HCT116 (cell line): Measurements from ENCODE around the gene PEX26. TPM values are rescaled to one million over a fixed set of nuclear protein-coding genes. Genes with fewer than 3 reads are reported as not detected.

Source experiments
- ATAC-seq: fragments of 200-7000 bp; cut with Tn5 transposase; 2 replicates; pipeline ENCODE4 v1.9.1; 2020; ENCODE audit warnings: mild to moderate bottlenecking, moderate library complexity
- BruUV-seq: library from RNA; stranded (reverse); fragments of 400-500 nt; replicated peaks from 2 replicates; lab custom pipeline; 2021; lab: Mats Ljungman, UMichigan
- CTCF ChIA-PET: fragments of 300-600 bp; sonication (Branson Sonifier 250); formaldehyde crosslinking; loops from one replicate; lab custom pipeline; 2021; ENCODE audit warnings: antibody characterized with exemption; lab: Charles Lee
- POLR2A ChIA-PET: fragments of 300-600, 350-600 bp; sonication (Branson Sonifier 250); formaldehyde crosslinking; loops from one replicate; lab custom pipeline; 2021; ENCODE audit warnings: antibody characterized with exemption; lab: Charles Lee
- RAD21 ChIA-PET, 2 experiments: fragments of 300-600 bp; sonication (Branson Sonifier 250); formaldehyde crosslinking; loops; one replicate each; lab custom pipeline; 2023; ENCODE audit warnings: low total read pairs in 2 of 2; ENCODE audit not compliant: uncharacterized antibody in 2 of 2, unreplicated experiment in 2 of 2, low non-redundant PET in 1 of 2; lab: Charles Lee
- DNase-seq: peaks from one replicate; pipeline ENCODE4 v3.0.0-alpha.2; 2010; ENCODE audit warnings: low read depth, low spot score
- H2AFZ ChIP-seq: fragments of 200-600 bp; shearing (Covaris generic), sonication (generic); 2 replicates; pipeline ENCODE4 v1.6.1; 2017; ENCODE audit warnings: low read depth, mixed run types, mixed read lengths, antibody characterized with exemption, low read length; ENCODE audit not compliant: poor library complexity, severe bottlenecking
- H3K27ac ChIP-seq: 2 replicates; pipeline ENCODE4 v1.5.1; 2012; ENCODE audit warnings: low read depth, low read length
- H3K27me3 ChIP-seq: fragments of 200-600 bp; sonication (generic); 2 replicates; pipeline ENCODE4 v1.6.1; 2016; ENCODE audit warnings: mixed run types, low read length, mixed read lengths; ENCODE audit not compliant: insufficient read depth
- H3K36me3 ChIP-seq, 2 experiments: fragments of 200-500 bp in 1 of 2; fragments of 200-600 bp in 1 of 2; sonication (Bioruptor generic) in 1 of 2; sonication (generic) in 1 of 2; 2 replicates each; pipeline versions ENCODE4 v1.5.1 to v1.6.1; 2014 to 2016; ENCODE audit warnings: low read length in 2 of 2, inconsistent platforms in 1 of 2, mixed read lengths in 1 of 2, mixed run types in 1 of 2; ENCODE audit not compliant: insufficient read depth in 2 of 2, control insufficient read depth in 1 of 2
- H3K4me1 ChIP-seq, 2 experiments: fragments of 200-600 bp in 1 of 2; sonication (generic) in 1 of 2; 2 replicates each; pipeline versions ENCODE4 v1.5.1 to v1.6.1; 2012 to 2017; ENCODE audit warnings: low read length in 2 of 2, inconsistent platforms in 1 of 2, mild to moderate bottlenecking in 1 of 2, mixed read lengths in 1 of 2, mixed run types in 1 of 2, moderate library complexity in 1 of 2; ENCODE audit not compliant: insufficient read depth in 2 of 2, control insufficient read depth in 1 of 2
- H3K4me2 ChIP-seq: fragments of 200-600 bp; sonication (generic); 2 replicates; pipeline ENCODE4 v1.6.1; 2017; ENCODE audit warnings: mixed run types, low read length, mixed read lengths
- H3K4me3 ChIP-seq, 2 experiments: fragments of 200-600 bp in 1 of 2; sonication (generic) in 1 of 2; replicated peaks in 1 of 2; 2 replicates each; pipeline ENCODE4 v1.5.1; 2011 to 2016; ENCODE audit warnings: low read length in 2 of 2, control low read depth in 1 of 2, low read depth in 1 of 2, mild to moderate bottlenecking in 1 of 2, mixed read lengths in 1 of 2, mixed run types in 1 of 2
- H3K79me2 ChIP-seq: fragments of 200-600 bp; sonication (generic); 2 replicates; pipeline ENCODE4 v1.6.1; 2017; ENCODE audit warnings: mild to moderate bottlenecking, mixed run types, low read length, moderate library complexity, mixed read lengths; ENCODE audit not compliant: insufficient read depth
- H3K9ac ChIP-seq: fragments of 200-600 bp; sonication (generic); 2 replicates; pipeline ENCODE4 v1.6.1; 2016; ENCODE audit warnings: low read length, mixed read lengths
- H3K9me2 ChIP-seq: fragments of 200-600 bp; sonication (generic), shearing (Covaris generic); 2 replicates; pipeline ENCODE4 v1.6.1; 2017; ENCODE audit warnings: mixed run types, mild to moderate bottlenecking, moderate library complexity; ENCODE audit not compliant: insufficient read depth
- H3K9me3 ChIP-seq, 2 experiments: fragments of 200-500 bp in 1 of 2; fragments of 200-600 bp in 1 of 2; sonication (Bioruptor generic) in 1 of 2; sonication (generic) in 1 of 2; 2 replicates each; pipeline ENCODE4 v1.6.1; 2014 to 2017; ENCODE audit warnings: low read length in 2 of 2, mixed read lengths in 2 of 2, inconsistent platforms in 1 of 2, low read depth in 1 of 2, mild to moderate bottlenecking in 1 of 2, mixed run types in 1 of 2, moderate library complexity in 1 of 2; ENCODE audit not compliant: control insufficient read depth in 1 of 2, insufficient read depth in 1 of 2
- H4K20me1 ChIP-seq: fragments of 200-600 bp; sonication (generic), shearing (Covaris generic); 2 replicates; pipeline ENCODE4 v1.6.1; 2017; ENCODE audit warnings: mixed run types, mild to moderate bottlenecking, moderate library complexity; ENCODE audit not compliant: insufficient read depth
- CBX3 ChIP-seq: IDR thresholded peaks from 2 replicates; pipeline ENCODE4 v1.6.1; 2012; ENCODE audit warnings: low read depth
- CEBPB ChIP-seq: IDR thresholded peaks from 2 replicates; pipeline ENCODE4 v1.6.1; 2012; ENCODE audit warnings: low read depth
- EGR1 ChIP-seq: IDR thresholded peaks from 2 replicates; pipeline ENCODE4 v1.6.1; 2012; ENCODE audit warnings: low read depth
- EZH2phosphoT487 ChIP-seq: fragments of 200-600 bp; IDR thresholded peaks from 2 replicates; pipeline ENCODE4 v1.6.1; 2018; ENCODE audit warnings: antibody characterized with exemption, borderline replicate concordance
- FOSL1 ChIP-seq: IDR thresholded peaks from 2 replicates; pipeline ENCODE4 v1.6.1; 2012; ENCODE audit warnings: low read depth
- JUND ChIP-seq: IDR thresholded peaks from 2 replicates; pipeline ENCODE4 v1.6.1; 2012
- POLR2A ChIP-seq: IDR thresholded peaks from 2 replicates; pipeline ENCODE4 v1.7.0; 2011; ENCODE audit warnings: borderline replicate concordance; ENCODE audit not compliant: insufficient read depth, insufficient read length; ENCODE audit errors: extremely low read depth
- POLR2AphosphoS5 ChIP-seq: IDR thresholded peaks from 2 replicates; pipeline ENCODE4 v1.6.1; 2011; ENCODE audit warnings: mild to moderate bottlenecking, low read depth, low read length, moderate library complexity
- RAD21 ChIP-seq: IDR thresholded peaks from 2 replicates; pipeline ENCODE4 v1.6.1; 2012; ENCODE audit warnings: low read depth, mild to moderate bottlenecking
- SIN3A ChIP-seq: IDR thresholded peaks from 2 replicates; pipeline ENCODE4 v1.6.1; 2012; ENCODE audit warnings: low read depth
- SP1 ChIP-seq: IDR thresholded peaks from 2 replicates; pipeline ENCODE4 v1.6.1; 2012; ENCODE audit warnings: low read depth
- TCF7L2 ChIP-seq: IDR thresholded peaks from 2 replicates; pipeline ENCODE4 v1.7.0; 2011; ENCODE audit warnings: borderline replicate concordance, inconsistent platforms; ENCODE audit not compliant: insufficient read depth, insufficient read length; ENCODE audit errors: extremely low read depth
- ZFX ChIP-seq: fragments of 450-650 bp; IDR thresholded peaks from 2 replicates; pipeline ENCODE4 v1.6.1; 2017
- intact Hi-C: fragments of 100-400 bp; cut with micrococcal nuclease; formaldehyde crosslinking; loops from 2 replicates; pipeline ENCODE4 v1.10.0; 2022
- total RNA-seq: library from RNA; stranded (reverse); gene quantifications from one replicate; pipeline ENCODE4 v1.2.1, GENCODE V29; 2021; ENCODE audit not compliant: unreplicated experiment
- TF ChIP-seq, protein P1 (sequence below), 3 experiments: fragments of 200-600 bp in 1 of 3; sonication (generic) in 1 of 3; IDR thresholded peaks in 2 of 3; conservative IDR thresholded peaks in 1 of 3; 2 replicates each; pipeline ENCODE4 v1.5.1; 2012 to 2017; ENCODE audit warnings: low read depth in 2 of 3, low read length in 2 of 3, antibody characterized with exemption in 1 of 3, borderline replicate concordance in 1 of 3, control low read depth in 1 of 3, mild to moderate bottlenecking in 1 of 3, mixed read lengths in 1 of 3, mixed run types in 1 of 3, moderate library complexity in 1 of 3; ENCODE audit not compliant: insufficient read depth in 1 of 3
- TF ChIP-seq, protein P2 (sequence below): IDR thresholded peaks from 2 replicates; pipeline ENCODE4 v1.6.1; 2012
- TF ChIP-seq, protein P3 (sequence below): IDR thresholded peaks from 2 replicates; pipeline ENCODE4 v1.6.1; 2011; ENCODE audit warnings: mild to moderate bottlenecking, low read length, moderate library complexity; ENCODE audit not compliant: insufficient replicate concordance; ENCODE audit errors: extremely low read depth

The PEX26 gene
- total RNA-seq, 1 experiment from 2014 or later, result 26.4 TPM

DNA sequence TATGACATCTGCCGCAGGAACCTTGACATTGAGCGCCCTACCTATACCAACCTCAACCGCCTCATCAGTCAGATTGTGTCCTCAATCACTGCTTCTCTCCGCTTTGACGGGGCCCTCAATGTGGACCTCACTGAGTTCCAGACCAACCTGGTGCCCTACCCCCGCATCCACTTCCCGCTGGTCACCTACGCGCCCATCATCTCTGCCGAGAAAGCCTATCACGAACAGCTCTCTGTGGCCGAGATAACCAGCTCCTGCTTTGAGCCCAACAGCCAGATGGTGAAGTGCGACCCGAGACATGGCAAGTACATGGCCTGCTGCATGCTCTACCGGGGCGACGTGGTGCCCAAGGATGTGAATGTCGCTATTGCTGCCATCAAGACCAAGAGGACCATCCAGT is 48.8 kb downstream of the PEX26 start:
- Histone ChIP-seq H3K4me3 (no peak overlapping the region), H3K9me2 (no peaks in the 10 kb centered on the region), H3K27ac (no peak overlapping the region), H3K9me3 (no peaks in the 10 kb centered on the region), H3K36me3 (no peaks in the 10 kb centered on the region), H2AFZ (no peak overlapping the region), H4K20me1 (no peaks in the 10 kb centered on the region), H3K4me1 (no peaks in the 10 kb centered on the region), H3K79me2 (no peaks in the 10 kb centered on the region), H3K4me2 (no peak overlapping the region), H3K27me3 (no peaks in the 10 kb centered on the region), H3K9ac (no peak overlapping the region)
- DNase-seq (no peak), ATAC-seq (no peak)
- TF ChIP-seq CEBPB (no peak), SIN3A (no peak), EZH2phosphoT487 (no peak), EGR1 (no peak), POLR2A (no peak), JUND (no peak), FOSL1 (no peak), TCF7L2 (no peak), CBX3 (no peak), ZFX (no peak), RAD21 (no peak), POLR2AphosphoS5 (no peak), SP1 (no peak)
- TF ChIP-seq, protein P1, sequence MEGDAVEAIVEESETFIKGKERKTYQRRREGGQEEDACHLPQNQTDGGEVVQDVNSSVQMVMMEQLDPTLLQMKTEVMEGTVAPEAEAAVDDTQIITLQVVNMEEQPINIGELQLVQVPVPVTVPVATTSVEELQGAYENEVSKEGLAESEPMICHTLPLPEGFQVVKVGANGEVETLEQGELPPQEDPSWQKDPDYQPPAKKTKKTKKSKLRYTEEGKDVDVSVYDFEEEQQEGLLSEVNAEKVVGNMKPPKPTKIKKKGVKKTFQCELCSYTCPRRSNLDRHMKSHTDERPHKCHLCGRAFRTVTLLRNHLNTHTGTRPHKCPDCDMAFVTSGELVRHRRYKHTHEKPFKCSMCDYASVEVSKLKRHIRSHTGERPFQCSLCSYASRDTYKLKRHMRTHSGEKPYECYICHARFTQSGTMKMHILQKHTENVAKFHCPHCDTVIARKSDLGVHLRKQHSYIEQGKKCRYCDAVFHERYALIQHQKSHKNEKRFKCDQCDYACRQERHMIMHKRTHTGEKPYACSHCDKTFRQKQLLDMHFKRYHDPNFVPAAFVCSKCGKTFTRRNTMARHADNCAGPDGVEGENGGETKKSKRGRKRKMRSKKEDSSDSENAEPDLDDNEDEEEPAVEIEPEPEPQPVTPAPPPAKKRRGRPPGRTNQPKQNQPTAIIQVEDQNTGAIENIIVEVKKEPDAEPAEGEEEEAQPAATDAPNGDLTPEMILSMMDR (IDR thresholded peaks at IDR 0.05 in 2 of 3, conservative IDR thresholded peaks at IDR 0.05 in 1 of 3; ENCODE audit: borderline replicate concordance in 1 of 3, insufficient read depth in 1 of 3, low read depth in 2 of 3, low read length in 2 of 3), result no peak
- TF ChIP-seq, protein P2, sequence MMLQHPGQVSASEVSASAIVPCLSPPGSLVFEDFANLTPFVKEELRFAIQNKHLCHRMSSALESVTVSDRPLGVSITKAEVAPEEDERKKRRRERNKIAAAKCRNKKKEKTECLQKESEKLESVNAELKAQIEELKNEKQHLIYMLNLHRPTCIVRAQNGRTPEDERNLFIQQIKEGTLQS, result no peak
- TF ChIP-seq, protein P3, sequence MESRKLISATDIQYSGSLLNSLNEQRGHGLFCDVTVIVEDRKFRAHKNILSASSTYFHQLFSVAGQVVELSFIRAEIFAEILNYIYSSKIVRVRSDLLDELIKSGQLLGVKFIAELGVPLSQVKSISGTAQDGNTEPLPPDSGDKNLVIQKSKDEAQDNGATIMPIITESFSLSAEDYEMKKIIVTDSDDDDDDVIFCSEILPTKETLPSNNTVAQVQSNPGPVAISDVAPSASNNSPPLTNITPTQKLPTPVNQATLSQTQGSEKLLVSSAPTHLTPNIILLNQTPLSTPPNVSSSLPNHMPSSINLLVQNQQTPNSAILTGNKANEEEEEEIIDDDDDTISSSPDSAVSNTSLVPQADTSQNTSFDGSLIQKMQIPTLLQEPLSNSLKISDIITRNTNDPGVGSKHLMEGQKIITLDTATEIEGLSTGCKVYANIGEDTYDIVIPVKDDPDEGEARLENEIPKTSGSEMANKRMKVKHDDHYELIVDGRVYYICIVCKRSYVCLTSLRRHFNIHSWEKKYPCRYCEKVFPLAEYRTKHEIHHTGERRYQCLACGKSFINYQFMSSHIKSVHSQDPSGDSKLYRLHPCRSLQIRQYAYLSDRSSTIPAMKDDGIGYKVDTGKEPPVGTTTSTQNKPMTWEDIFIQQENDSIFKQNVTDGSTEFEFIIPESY, result no peak
- BruUV-seq, result no TSS peak
- ChIA-PET CTCF (no interaction called here), POLR2A (no interaction called here), RAD21 (no interaction called here)
- intact Hi-C loops, result no loop called here
